ENCODE measurements around the gene GTPBP4. TPM values are rescaled to one million over a fixed set of nuclear protein-coding genes. Genes with fewer than 3 reads are reported as not detected.
"Not testable (repeated sequence)": the region's sequence is repeated elsewhere in the genome, so short reads cannot be mapped to it uniquely, and the experiment has no call there.

Gene GTPBP4
- total and polyA plus RNA-seq, 4 donors, result 28.7 to 50.0 (median 40.6) TPM

DNA sequence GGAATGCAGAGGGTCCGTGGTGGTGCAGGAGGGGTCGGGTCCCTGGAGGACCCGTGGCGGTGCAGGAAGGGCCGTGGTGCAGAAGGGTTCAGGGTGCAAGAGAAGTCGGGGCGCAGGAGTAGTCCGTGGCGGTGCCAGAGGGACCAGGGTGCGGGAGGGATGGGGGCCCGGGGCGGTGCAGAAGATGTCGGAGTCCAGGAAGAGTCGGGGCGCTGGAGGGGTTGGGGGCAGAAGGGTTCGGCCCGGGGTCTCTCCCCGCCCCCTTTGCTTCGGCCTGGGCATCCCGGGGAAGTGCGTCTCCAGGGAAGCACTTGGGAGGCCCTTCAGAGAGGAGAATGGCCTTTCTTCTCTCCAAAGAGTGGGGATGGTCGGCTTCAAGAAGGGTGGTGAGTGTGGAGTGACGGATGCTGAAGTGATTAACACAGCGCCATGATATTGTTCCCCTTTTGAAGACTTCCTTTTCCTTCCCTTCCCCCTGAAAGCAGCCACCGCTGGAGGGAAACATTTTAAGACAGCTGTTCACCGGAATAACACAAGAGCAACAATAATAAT lies 68.9 kb downstream of the GTPBP4 start:
- Histone ChIP-seq H3K9me3 (ENCODE audit: control insufficient read depth, insufficient read depth, low read length) (no peaks in the 10 kb centered on the region), H3K36me3 (ENCODE audit: control insufficient read depth, insufficient read depth, low read length) (peaks cover 6% of the 10 kb centered on the region), H3K4me3 (ENCODE audit: low read depth, low read length) (peak overlapping the region; percentile 94), H3K27me3 (ENCODE audit: control insufficient read depth, insufficient read depth, low read length) (no peaks in the 10 kb centered on the region), H3K4me1 (ENCODE audit: control insufficient read depth, insufficient read depth, low read length) (peaks cover 17% of the 10 kb centered on the region), H3K27ac (ENCODE audit: low read depth, low read length) (peak overlapping the region; percentile 65)
- under 1% methylated on average over 21 of the region's 26 CpGs for WGBS (ENCODE audit: insufficient coverage)
- no peak for DNase-seq (ENCODE audit: low read depth in 4 of 6, low spot score in 6 of 6)

- Histone ChIP-seq H3K36me3 (ENCODE audit: control insufficient read depth, insufficient read depth, low read length) (peaks cover 4% of the 10 kb centered on the region), H3K4me3 (ENCODE audit: low read depth, low read length) (no peak overlapping the region), H3K9me3 (ENCODE audit: control insufficient read depth, insufficient read depth, low read length) (no peaks in the 10 kb centered on the region), H3K27ac (ENCODE audit: low read depth, low read length) (no peak overlapping the region), H3K27me3 (ENCODE audit: control insufficient read depth, insufficient read depth, low read length) (no peaks in the 10 kb centered on the region), H3K4me1 (ENCODE audit: control insufficient read depth, insufficient read depth, low read length) (peaks cover 17% of the 10 kb centered on the region)
- no peak for DNase-seq (ENCODE audit: low read depth in 4 of 6, low spot score in 6 of 6)
- 73% methylated on average over 5 of the region's 7 CpGs for WGBS (ENCODE audit: insufficient coverage)
Observed at GRCh38 chr10:1058017-1058416, 69.8 kb downstream of the GTPBP4 start.

DNA sequence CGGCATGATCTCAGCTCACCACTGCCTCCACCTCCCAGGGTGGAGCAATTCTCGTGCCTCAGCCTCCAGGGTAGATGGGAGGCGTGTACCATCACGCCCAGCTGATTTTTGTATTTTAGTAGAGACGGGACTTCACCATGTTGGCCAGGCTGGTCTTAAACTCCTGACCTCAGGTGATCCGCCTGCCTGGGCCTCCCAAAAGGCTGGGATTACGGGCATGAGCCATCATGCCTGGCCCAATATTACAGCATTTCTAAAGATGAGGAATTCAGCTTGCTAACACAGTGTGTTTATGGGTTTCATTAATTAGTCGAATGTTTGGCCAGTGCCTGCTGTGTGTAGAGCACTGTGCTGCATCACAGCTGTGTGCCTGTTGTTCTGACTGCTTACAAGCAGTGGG lies 71.7 kb downstream of the GTPBP4 start:
- H3K27ac ChIP-seq (ENCODE audit: low read depth, low read length), result no peak overlapping the region
- 95% methylated on average over 5 of the region's 8 CpGs for WGBS (ENCODE audit: insufficient coverage)
- H3K4me1 ChIP-seq (ENCODE audit: control insufficient read depth, insufficient read depth, low read length), result peaks cover 14% of the 10 kb centered on the region
- H3K27me3 ChIP-seq (ENCODE audit: control insufficient read depth, insufficient read depth, low read length), result no peaks in the 10 kb centered on the region
- H3K9me3 ChIP-seq (ENCODE audit: control insufficient read depth, insufficient read depth, low read length), result no peaks in the 10 kb centered on the region
- no peak for DNase-seq (ENCODE audit: low read depth in 4 of 6, low spot score in 6 of 6)
- H3K36me3 ChIP-seq (ENCODE audit: control insufficient read depth, insufficient read depth, low read length), result peaks cover 3% of the 10 kb centered on the region
- H3K4me3 ChIP-seq (ENCODE audit: low read depth, low read length), result no peak overlapping the region

- WGBS (ENCODE audit: insufficient coverage), result 94% methylated on average over 5 of the region's 7 CpGs
- H3K27me3 ChIP-seq (ENCODE audit: control insufficient read depth, insufficient read depth, low read length), result no peaks in the 10 kb centered on the region
- no peak overlapping the region for H3K27ac ChIP-seq (ENCODE audit: low read depth, low read length)
- no peak overlapping the region for H3K4me3 ChIP-seq (ENCODE audit: low read depth, low read length)
- H3K4me1 ChIP-seq (ENCODE audit: control insufficient read depth, insufficient read depth, low read length), result peaks cover 5% of the 10 kb centered on the region
- DNase-seq (ENCODE audit: low read depth in 4 of 6, low spot score in 6 of 6), result no peak
- H3K9me3 ChIP-seq (ENCODE audit: control insufficient read depth, insufficient read depth, low read length), result no peaks in the 10 kb centered on the region
- H3K36me3 ChIP-seq (ENCODE audit: control insufficient read depth, insufficient read depth, low read length), result peaks cover 3% of the 10 kb centered on the region
Observed at GRCh38 chr10:1061930-1062774, 73.9 kb downstream of the GTPBP4 start.

GRCh38 chr10:1063232-1063865 lies 75.1 kb downstream of the GTPBP4 start:
- peaks cover 3% of the 10 kb centered on the region for H3K36me3 ChIP-seq (ENCODE audit: control insufficient read depth, insufficient read depth, low read length)
- WGBS (ENCODE audit: insufficient coverage), result 98% methylated on average over 5 of the region's 7 CpGs
- H3K4me1 ChIP-seq (ENCODE audit: control insufficient read depth, insufficient read depth, low read length), result no peaks in the 10 kb centered on the region
- no peaks in the 10 kb centered on the region for H3K27me3 ChIP-seq (ENCODE audit: control insufficient read depth, insufficient read depth, low read length)
- H3K9me3 ChIP-seq (ENCODE audit: control insufficient read depth, insufficient read depth, low read length), result no peaks in the 10 kb centered on the region
- no peak overlapping the region for H3K4me3 ChIP-seq (ENCODE audit: low read depth, low read length)
- DNase-seq (ENCODE audit: low read depth in 4 of 6, low spot score in 6 of 6), result no peak
- no peak overlapping the region for H3K27ac ChIP-seq (ENCODE audit: low read depth, low read length)

DNA sequence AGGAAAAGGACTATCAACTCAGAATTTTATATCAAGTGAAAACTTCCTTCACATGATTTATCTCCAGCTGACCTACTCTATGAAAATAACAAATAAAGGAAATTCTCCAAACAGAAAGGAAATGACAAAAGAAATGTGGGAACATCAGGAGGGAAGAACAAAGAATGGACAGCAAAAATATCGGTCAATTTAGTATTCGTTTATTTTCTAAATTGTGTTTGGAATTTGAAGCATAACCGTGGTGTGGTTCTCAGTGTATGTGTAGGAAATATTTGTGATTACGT lies 76.7 kb downstream of the GTPBP4 start:
- Histone ChIP-seq H3K4me3 (ENCODE audit: low read depth, low read length) (no peak overlapping the region), H3K36me3 (ENCODE audit: control insufficient read depth, insufficient read depth, low read length) (peaks cover under 1% of the 10 kb centered on the region), H3K27me3 (ENCODE audit: control insufficient read depth, insufficient read depth, low read length) (no peaks in the 10 kb centered on the region), H3K27ac (ENCODE audit: low read depth, low read length) (no peak overlapping the region), H3K9me3 (ENCODE audit: control insufficient read depth, insufficient read depth, low read length) (no peaks in the 10 kb centered on the region), H3K4me1 (ENCODE audit: control insufficient read depth, insufficient read depth, low read length) (no peaks in the 10 kb centered on the region)
- WGBS (ENCODE audit: insufficient coverage), result 100% methylated on average over 3 of the region's 4 CpGs
- no peak for DNase-seq (ENCODE audit: low read depth in 4 of 6, low spot score in 6 of 6)

GRCh38 chr10:1066734-1067133 lies 78.5 kb downstream of the GTPBP4 start:
- H3K9me3 ChIP-seq (ENCODE audit: control insufficient read depth, insufficient read depth, low read length); H3K27me3 ChIP-seq (ENCODE audit: control insufficient read depth, insufficient read depth, low read length); H3K4me3 ChIP-seq (ENCODE audit: low read depth, low read length); H3K36me3 ChIP-seq (ENCODE audit: control insufficient read depth, insufficient read depth, low read length); H3K27ac ChIP-seq (ENCODE audit: low read depth, low read length); H3K4me1 ChIP-seq (ENCODE audit: control insufficient read depth, insufficient read depth, low read length); DNase-seq (ENCODE audit: low read depth in 4 of 6, low spot score in 6 of 6): not testable (repeated sequence)
- 100% methylated on average over 2 of the region's 8 CpGs for WGBS (ENCODE audit: insufficient coverage)

- no peaks in the 10 kb centered on the region for H3K4me1 ChIP-seq (ENCODE audit: control insufficient read depth, insufficient read depth, low read length)
- H3K9me3 ChIP-seq (ENCODE audit: control insufficient read depth, insufficient read depth, low read length), result no peaks in the 10 kb centered on the region
- no peak overlapping the region for H3K27ac ChIP-seq (ENCODE audit: low read depth, low read length)
- H3K27me3 ChIP-seq (ENCODE audit: control insufficient read depth, insufficient read depth, low read length), result no peaks in the 10 kb centered on the region
- 85% methylated on average over 3 of the region's 10 CpGs for WGBS (ENCODE audit: insufficient coverage)
- no peak for DNase-seq (ENCODE audit: low read depth in 4 of 6, low spot score in 6 of 6)
- H3K4me3 ChIP-seq (ENCODE audit: low read depth, low read length), result no peak overlapping the region
- H3K36me3 ChIP-seq (ENCODE audit: control insufficient read depth, insufficient read depth, low read length), result peaks cover 7% of the 10 kb centered on the region
Observed at GRCh38 chr10:1068380-1069361, 80.4 kb downstream of the GTPBP4 start.

Measured in spinal cord (tissue), 10 donors.